Keratinocyte (primary cell): ENCODE results near the gene SMURF1. TPM values are rescaled to one million over a fixed set of nuclear protein-coding genes. Genes with fewer than 3 reads are reported as not detected.

Source experiments
- DNase-seq: peaks from one replicate; pipeline ENCODE4 v3.0.0-alpha.2; 2011; ENCODE audit warnings: low read depth, missing footprints, low spot score
- FAIRE-seq: peaks from 2 replicates; lab custom pipeline; 2011; peaks lifted over from hg19 to GRCh38; lab: Jason Lieb, UNC
- H2AFZ ChIP-seq: 2 replicates; pipeline ENCODE4 v1.6.0; 2012; ENCODE audit warnings: low read length, control low read depth, inconsistent platforms; ENCODE audit not compliant: control insufficient read depth
- H3K27ac ChIP-seq: 2 replicates; pipeline ENCODE4 v1.5.1; 2011; ENCODE audit warnings: low read length; ENCODE audit not compliant: control insufficient read depth, insufficient read depth
- H3K27me3 ChIP-seq: 3 replicates; pipeline ENCODE4 v1.6.0; 2011; ENCODE audit warnings: low read length; ENCODE audit not compliant: control insufficient read depth, insufficient read depth; ENCODE audit errors: extremely low read depth
- H3K36me3 ChIP-seq, 2 experiments: 2 replicates in 1 of 2; 3 replicates in 1 of 2; pipeline ENCODE4 v1.5.1; 2011; ENCODE audit warnings: low read length in 2 of 2, mild to moderate bottlenecking in 1 of 2; ENCODE audit not compliant: control insufficient read depth in 2 of 2, insufficient read depth in 2 of 2; ENCODE audit errors: extremely low read depth in 1 of 2
- H3K4me1 ChIP-seq: 3 replicates; pipeline ENCODE4 v1.5.1; 2011; ENCODE audit warnings: low read length; ENCODE audit not compliant: control insufficient read depth, insufficient read depth; ENCODE audit errors: extremely low read depth
- H3K4me2 ChIP-seq: 3 replicates; pipeline ENCODE4 v1.6.0; 2011; ENCODE audit warnings: low read depth, low read length; ENCODE audit not compliant: control insufficient read depth, insufficient read depth; ENCODE audit errors: extremely low read depth
- H3K4me3 ChIP-seq, 3 experiments: fragments of 200-600 bp in 1 of 3; sonication (generic) in 1 of 3; 2 replicates in 2 of 3; 3 replicates in 1 of 3; pipeline ENCODE4 v1.5.1; 2011 to 2016; ENCODE audit warnings: low read length in 3 of 3, mild to moderate bottlenecking in 3 of 3, control low read depth in 2 of 3, inconsistent platforms in 1 of 3, low read depth in 1 of 3, mixed read lengths in 1 of 3, mixed run types in 1 of 3, moderate library complexity in 1 of 3; ENCODE audit not compliant: control insufficient read depth in 2 of 3, insufficient read depth in 2 of 3; ENCODE audit errors: extremely low read depth in 1 of 3
- H3K79me2 ChIP-seq: 2 replicates; pipeline ENCODE4 v1.6.0; 2012; ENCODE audit warnings: low read length; ENCODE audit not compliant: control insufficient read depth, insufficient read depth
- H3K9ac ChIP-seq: 3 replicates; pipeline ENCODE4 v1.6.0; 2011; ENCODE audit warnings: low read length; ENCODE audit not compliant: control insufficient read depth, insufficient read depth; ENCODE audit errors: extremely low read depth
- H3K9me1 ChIP-seq: 3 replicates; pipeline ENCODE4 v1.6.0; 2011; ENCODE audit warnings: low read length; ENCODE audit not compliant: control insufficient read depth, insufficient read depth; ENCODE audit errors: extremely low read depth
- H3K9me3 ChIP-seq: 2 replicates; pipeline ENCODE4 v1.5.1; 2012; ENCODE audit warnings: low read depth, low read length; ENCODE audit not compliant: control insufficient read depth
- H4K20me1 ChIP-seq: 3 replicates; pipeline ENCODE4 v1.6.0; 2011; ENCODE audit warnings: low read length; ENCODE audit not compliant: control insufficient read depth, insufficient read depth; ENCODE audit errors: extremely low read depth
- EZH2 ChIP-seq: IDR thresholded peaks from one replicate; pipeline ENCODE4 v1.6.1; 2012; ENCODE audit warnings: inconsistent platforms, mild to moderate bottlenecking, low read length, moderate library complexity
- dilution Hi-C: fragments of 300-500 bp; cut with MboI; formaldehyde crosslinking; loops from one replicate; pipeline ENCODE4 v1.7.0; 2020; ENCODE audit warnings: low sequenced_read_pairs; ENCODE audit not compliant: extremely low pct_ligation_motif_present
- polyA plus RNA-seq, 5 experiments: library from polyadenylated mRNA; depleted of rRNA in 3 of 5; stranded (reverse) in 3 of 5; stranded (forward) in 1 of 5; unstranded in 1 of 5; fragments of >200 nt; gene quantifications; 1 replicate in 1 of 5; 2 replicates in 3 of 5; 3 replicates in 1 of 5; pipeline versions ENCODE4 v1.2.1 to v1.2.3, GENCODE V29; 2011 to 2012; ENCODE audit warnings: missing spikeins in 2 of 5, low read depth in 1 of 5, low replicate concordance in 1 of 5
- TF ChIP-seq, protein P1 (sequence below), 3 experiments: IDR thresholded peaks in 1 of 3; conservative IDR thresholded peaks in 1 of 3; optimal IDR thresholded peaks in 1 of 3; 2 replicates in 2 of 3; 3 replicates in 1 of 3; pipeline versions ENCODE3 to v1.5.1; 2011; ENCODE audit warnings: low read length in 3 of 3, mild to moderate bottlenecking in 3 of 3, moderate library complexity in 2 of 3, control low read depth in 1 of 3, inconsistent platforms in 1 of 3; ENCODE audit not compliant: insufficient read depth in 2 of 3; ENCODE audit errors: extremely low read depth in 1 of 3

SMURF1 gene
- polyA plus RNA-seq, 1 donor (not counting 4 experiments of a cell fraction or from before 2014, with no cell fraction given), result 22.2 TPM

DNA sequence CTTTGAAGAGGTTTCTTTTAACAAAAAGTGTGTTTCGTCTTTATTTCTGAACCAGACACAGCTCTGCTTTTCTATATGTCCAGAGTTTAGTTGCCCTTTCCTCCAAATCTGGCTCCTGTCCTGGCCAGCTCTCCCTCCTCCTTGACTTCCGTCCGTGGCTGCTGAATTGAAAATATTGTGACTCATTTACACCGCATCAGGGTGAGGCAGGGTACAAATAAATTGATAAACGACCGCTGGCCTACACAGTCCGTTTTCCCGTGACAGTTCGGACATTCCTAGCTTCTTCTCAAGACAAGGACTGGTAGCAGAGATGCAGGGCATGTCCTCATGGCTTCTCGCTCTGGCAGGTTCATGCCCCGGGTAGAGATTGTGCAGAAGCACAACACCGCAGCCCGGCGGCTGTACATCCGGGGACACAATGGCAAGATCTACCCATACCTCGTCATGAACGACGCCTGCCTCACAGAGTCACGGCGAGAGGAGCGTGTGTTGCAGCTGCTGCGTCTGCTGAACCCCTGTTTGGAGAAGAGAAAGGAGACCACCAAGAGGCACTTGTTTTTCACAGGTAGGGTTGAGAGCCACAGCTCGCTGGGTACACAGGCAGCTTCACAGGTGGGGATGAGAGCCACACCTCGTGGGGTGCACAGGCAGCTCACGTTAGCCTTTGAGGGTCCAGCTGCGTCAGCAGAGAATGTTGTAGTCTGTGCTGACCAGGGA lies 139.0 kb downstream of the SMURF1 start:
- Histone ChIP-seq H3K4me2 (no peak overlapping the region), H4K20me1 (no peaks in the 10 kb centered on the region), H3K79me2 (no peaks in the 10 kb centered on the region), H3K4me3 (no peak overlapping the region), H3K9ac (no peak overlapping the region), H3K9me3 (no peaks in the 10 kb centered on the region), H2AFZ (no peak overlapping the region), H3K27me3 (no peaks in the 10 kb centered on the region), H3K36me3 (peaks cover 28 to 41% of the 10 kb centered on the region in 2 experiments), H3K4me1 (no peaks in the 10 kb centered on the region), H3K9me1 (peaks cover 2% of the 10 kb centered on the region), H3K27ac (no peak overlapping the region)
- FAIRE-seq (no peak), DNase-seq (no peak)
- TF ChIP-seq EZH2, result no peak
- TF ChIP-seq, protein P1, sequence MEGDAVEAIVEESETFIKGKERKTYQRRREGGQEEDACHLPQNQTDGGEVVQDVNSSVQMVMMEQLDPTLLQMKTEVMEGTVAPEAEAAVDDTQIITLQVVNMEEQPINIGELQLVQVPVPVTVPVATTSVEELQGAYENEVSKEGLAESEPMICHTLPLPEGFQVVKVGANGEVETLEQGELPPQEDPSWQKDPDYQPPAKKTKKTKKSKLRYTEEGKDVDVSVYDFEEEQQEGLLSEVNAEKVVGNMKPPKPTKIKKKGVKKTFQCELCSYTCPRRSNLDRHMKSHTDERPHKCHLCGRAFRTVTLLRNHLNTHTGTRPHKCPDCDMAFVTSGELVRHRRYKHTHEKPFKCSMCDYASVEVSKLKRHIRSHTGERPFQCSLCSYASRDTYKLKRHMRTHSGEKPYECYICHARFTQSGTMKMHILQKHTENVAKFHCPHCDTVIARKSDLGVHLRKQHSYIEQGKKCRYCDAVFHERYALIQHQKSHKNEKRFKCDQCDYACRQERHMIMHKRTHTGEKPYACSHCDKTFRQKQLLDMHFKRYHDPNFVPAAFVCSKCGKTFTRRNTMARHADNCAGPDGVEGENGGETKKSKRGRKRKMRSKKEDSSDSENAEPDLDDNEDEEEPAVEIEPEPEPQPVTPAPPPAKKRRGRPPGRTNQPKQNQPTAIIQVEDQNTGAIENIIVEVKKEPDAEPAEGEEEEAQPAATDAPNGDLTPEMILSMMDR (optimal IDR thresholded peaks at IDR 0.05 in 1 of 3, IDR thresholded peaks at IDR 0.05 in 1 of 3, conservative IDR thresholded peaks at IDR 0.05 in 1 of 3; ENCODE audit: extremely low read depth in 1 of 3, insufficient read depth in 2 of 3, low read length in 3 of 3), result no peak
- dilution Hi-C loops, result no loop called here

DNA sequence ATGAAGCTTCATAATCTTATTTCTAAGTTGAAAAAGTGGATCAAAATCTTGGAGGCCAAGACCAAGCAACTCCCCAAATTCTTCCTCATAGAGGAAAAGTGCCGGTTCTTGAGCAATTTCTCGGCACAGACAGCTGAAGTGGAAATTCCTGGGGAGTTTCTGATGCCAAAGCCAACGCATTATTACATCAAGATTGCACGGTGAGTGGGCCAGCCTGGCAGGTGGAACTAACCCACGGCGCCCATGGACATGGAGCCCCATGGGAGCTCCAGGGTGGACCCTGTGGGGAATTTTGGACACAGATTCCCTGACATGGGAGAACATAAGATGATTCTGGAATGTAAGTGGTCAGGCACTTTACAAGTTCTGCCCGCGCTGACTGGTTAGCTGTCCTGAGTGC lies 139.7 kb downstream of the SMURF1 start:
- TF ChIP-seq, protein P1 (optimal IDR thresholded peaks at IDR 0.05 in 1 of 3, IDR thresholded peaks at IDR 0.05 in 1 of 3, conservative IDR thresholded peaks at IDR 0.05 in 1 of 3; ENCODE audit: extremely low read depth in 1 of 3, insufficient read depth in 2 of 3, low read length in 3 of 3), result no peak
- no peak for TF ChIP-seq EZH2
- dilution Hi-C loops, result no loop called here
- no peak overlapping the region for H3K27ac ChIP-seq
- no peaks in the 10 kb centered on the region for H3K9me3 ChIP-seq
- H4K20me1 ChIP-seq, result no peaks in the 10 kb centered on the region
- H3K9ac ChIP-seq, result no peak overlapping the region
- H3K27me3 ChIP-seq, result no peaks in the 10 kb centered on the region
- DNase-seq (no peak), FAIRE-seq (no peak)
- H2AFZ ChIP-seq, result no peak overlapping the region
- no peak overlapping the region for H3K4me2 ChIP-seq
- no peaks in the 10 kb centered on the region for H3K4me1 ChIP-seq
- no peak overlapping the region for H3K4me3 ChIP-seq
- H3K36me3 ChIP-seq, result peaks cover 30 to 41% of the 10 kb centered on the region in 2 experiments
- peaks cover 2% of the 10 kb centered on the region for H3K9me1 ChIP-seq
- H3K79me2 ChIP-seq, result no peaks in the 10 kb centered on the region
